GM18868 (cell line): ENCODE data around the gene VSNL1.

Experiments
- ATAC-seq: cut with Tn5 transposase; IDR thresholded peaks from one replicate; pipeline ENCODE4 v1.9.1; 2021; ENCODE audit warnings: mild to moderate bottlenecking, moderate library complexity; ENCODE audit not compliant: unreplicated experiment

The VSNL1 gene

DNA sequence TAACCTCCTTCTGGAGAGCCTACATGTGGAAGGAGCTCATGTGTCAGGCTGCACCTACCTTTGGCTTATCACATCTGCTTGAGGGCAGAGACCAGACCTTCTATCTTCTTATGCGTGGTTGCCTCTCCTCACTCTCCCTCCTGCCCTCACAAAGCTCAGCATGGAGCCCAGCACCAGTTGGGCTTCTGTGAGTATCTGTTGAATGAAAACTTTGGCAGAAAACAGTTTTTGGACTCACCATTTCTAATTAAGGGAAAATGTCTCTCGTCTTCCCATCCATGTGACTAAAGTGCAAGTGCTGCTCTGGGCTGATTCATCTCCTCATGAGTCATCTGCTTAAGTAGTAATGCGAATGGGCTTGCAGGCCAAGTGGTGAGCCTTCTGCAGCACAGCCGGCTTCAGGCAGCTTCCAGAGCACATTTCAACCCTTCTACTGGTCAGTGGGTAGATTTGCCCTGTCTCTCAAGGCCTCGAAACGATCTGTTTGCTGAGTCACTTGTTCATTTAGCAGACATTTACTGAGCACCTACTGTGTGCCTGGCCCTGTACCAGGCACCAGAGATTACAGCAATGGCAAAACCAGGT is 102.6 kb downstream of the VSNL1 start:
- ATAC-seq, result peak; percentile 46

DNA sequence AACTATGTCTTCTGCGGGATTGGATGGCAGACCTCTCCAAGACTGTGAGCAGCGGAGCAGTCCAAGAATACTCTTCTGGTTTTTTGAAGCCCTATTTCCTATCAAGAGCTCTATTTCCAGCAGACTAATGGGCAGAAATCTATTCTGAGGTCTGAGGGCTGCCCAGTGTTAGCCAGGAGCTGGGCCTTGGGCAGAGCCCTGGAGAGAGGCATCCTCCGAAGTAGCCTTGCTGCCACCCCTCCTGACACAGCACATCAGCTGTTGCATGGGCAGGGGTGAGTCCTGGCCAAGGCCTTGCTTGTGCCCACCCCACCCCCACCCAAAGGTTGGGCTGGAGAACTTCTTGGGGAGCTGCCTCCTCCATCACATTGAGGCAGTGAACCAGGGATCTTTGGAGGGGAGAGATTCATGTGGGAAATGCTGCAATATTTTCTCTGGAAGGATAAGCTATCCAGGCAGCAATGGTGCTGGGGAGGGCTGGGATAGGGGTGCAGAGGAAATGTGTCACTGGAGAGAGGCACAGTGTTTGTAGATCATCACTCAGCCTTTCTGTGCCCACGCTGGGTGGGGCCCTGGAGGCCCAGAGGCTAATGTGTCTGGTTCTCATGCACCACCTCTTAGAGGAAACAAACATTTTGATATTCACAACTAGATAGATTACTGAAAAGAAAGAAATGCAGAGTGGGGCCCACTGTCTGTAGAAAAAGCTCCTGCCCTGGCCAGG is 104.7 kb downstream of the VSNL1 start:
- ATAC-seq, result no peak

- ATAC-seq, result peak; percentile 78
These were observed 105.6 kb downstream of the VSNL1 start for GRCh38 chr2:17646081-17646554.

DNA sequence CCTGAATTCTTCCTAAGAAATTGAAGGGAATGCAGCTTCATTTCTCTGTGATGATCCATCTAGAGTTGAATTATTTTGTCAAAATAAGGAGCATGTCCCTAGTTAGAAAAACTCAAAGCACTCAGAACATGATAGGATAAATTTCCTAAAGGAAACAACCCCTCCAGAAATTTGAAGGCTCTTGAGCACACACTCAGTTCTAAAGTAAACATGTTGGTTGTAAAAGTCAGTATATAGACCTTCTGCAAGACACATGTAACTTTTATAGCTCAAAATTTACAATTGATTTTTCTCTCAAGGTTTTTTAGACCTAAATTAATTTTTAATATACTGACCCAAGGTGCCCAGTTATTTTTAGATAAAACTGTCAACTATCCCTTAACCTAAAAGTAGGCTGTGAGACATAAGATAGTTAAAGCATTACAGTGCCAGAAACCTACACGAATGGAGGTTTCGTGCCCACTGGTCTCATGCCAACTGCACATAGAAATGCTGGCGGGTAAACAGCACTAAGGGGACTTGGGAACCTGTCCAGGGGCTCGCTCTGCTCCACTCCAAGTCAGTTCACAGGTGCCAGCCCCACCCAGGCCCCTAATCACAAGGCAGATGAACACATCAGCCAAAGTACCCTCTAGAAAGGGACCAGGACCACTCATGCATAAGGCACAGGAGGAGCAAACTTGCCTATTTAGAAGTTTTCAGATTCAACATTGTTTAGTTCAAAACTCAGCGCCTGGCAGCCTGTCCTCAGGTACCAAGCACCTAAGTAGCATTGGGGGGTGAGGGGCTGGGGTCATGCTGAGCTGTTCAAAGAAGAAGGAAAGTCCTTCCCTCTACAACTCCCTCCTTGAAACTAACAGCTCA is 106.6 kb downstream of the VSNL1 start:
- ATAC-seq, result no peak

DNA sequence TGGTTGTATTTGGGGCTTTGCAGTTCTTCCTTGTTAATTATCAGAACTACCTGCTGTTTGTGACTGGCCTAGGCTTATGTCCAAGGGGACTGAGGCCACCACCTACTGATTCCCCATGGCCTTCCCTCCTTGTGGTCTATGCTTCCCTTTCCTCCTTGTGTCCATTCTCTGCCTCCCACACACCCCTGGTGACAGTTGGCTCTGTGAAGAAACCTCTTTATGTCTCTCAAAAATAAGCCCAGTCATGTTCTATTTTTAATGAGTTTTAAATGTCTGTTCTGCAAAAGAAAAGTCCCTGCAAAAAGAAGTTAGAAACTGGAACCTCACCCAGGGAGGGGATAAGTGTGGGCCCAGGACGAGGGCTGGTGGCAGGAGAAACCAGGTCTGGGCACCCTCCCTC is 108.1 kb downstream of the VSNL1 start:
- no peak for ATAC-seq

- ATAC-seq, result no peak
These were observed 108.5 kb downstream of the VSNL1 start for GRCh38 chr2:17649026-17649425.

DNA sequence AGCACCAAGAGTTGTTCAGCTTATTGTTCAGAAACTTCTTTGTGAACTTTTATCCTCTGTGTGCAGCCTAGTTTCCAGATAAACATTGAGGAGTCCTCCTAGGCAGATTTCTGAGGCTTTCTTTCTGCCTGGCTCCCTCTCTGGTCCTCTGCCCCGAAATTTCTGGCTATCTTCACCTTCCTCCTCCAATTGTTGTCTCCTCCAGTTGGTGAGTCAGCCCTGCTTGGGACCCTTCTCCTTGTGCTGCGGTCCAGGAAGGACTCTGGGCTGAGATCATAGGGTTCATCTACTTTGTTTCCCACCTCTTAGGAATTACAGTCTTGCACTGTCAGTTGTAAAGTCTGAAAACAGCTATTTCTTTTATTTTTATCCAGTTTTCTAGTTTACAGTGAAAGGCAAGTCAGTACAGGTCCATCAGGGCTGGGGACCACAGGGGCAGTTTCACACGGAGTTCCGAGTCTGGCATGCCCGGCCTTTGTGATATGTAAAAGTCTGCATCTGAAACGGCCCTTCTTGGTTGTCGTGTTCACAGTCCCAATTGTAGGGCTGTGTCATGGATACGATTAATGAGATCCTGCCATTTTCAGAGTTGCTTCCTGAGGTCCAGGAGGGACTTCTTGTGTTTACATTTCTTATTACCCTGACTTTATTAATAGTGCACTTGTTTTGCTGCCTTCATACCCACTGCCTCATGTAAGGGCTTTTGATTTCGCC is 112.3 kb downstream of the VSNL1 start:
- no peak for ATAC-seq

- ATAC-seq, result no peak
These were observed 117.3 kb downstream of the VSNL1 start for GRCh38 chr2:17657759-17658158.

- peak; percentile 85 for ATAC-seq
These were observed 117.9 kb downstream of the VSNL1 start for GRCh38 chr2:17658251-17658843.

DNA sequence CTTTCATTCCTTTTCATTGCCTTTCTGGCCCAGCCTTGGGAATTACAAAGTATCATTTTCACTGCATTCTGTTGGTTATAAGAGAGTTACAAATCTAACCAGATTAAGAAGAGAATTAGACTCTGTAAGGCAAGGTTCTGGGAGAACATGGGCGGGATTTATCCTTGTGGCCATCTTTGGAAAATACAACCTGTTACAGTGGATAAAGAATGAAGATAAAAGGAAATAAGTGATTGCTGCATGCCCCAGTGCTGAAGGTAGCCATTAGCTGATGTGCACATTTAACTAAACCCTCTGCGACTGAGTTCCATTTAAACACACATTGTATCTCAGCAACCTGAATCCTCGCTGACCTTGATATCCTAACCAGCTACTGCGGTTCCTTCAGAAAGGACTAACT is 119.7 kb downstream of the VSNL1 start:
- no peak for ATAC-seq

DNA sequence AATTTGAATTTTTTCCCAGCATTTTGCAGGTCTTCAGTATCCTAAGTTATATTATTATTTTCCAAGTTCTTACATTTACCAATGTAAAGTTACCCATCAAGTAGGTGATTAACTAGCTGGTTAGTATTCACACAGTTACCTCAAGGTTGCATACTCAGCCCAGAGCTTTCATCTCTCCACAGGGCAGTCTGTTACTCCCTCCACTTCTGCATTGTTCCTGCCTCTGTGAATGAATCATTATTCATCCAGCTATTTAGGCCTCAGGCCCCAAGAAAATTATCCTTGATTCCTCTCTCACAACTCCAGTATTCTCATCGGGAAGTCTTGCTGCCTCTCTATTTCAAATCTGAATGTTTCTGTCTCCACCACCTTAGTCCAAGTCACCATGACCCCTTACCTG is 121.0 kb downstream of the VSNL1 start:
- no peak for ATAC-seq

DNA sequence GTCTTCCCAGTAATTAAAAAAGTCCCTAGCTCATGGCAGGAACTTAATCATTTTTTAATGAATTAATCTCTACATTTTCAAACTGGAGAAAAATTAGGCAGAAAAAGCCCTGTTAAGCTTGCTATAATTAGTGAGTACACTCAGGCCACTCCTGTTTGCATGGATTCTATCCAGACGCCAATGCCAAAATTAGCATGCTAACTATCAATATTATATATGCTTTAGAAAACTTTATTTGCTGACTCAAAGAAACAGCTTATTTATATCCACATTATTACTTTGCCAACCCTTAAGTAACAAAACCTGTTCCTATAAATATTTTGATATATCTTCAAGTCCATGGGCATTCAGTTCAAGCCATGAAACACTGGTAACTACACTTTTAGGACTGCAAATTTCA is 122.2 kb downstream of the VSNL1 start:
- ATAC-seq, result no peak

- ATAC-seq, result no peak
These were observed 124.0 kb downstream of the VSNL1 start for GRCh38 chr2:17664534-17664933.

DNA sequence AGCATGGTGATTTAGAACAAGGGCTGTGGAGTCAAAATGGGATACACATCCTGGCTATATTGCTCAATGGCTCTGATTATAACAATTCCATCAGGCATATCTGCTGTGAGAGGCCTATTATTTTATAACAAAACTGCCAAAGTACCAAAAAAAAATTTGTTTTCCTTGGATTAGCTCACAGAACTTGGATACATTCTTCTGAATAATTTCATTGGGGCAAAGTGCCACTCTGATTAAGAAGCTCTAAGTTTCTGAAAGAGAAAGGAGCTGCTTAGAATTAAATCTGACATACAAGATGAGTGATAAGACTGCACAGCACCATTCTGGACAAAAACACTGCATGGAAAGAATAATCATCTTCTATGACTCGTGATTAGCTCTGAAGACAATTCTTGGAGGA is 127.4 kb downstream of the VSNL1 start:
- ATAC-seq, result no peak

DNA sequence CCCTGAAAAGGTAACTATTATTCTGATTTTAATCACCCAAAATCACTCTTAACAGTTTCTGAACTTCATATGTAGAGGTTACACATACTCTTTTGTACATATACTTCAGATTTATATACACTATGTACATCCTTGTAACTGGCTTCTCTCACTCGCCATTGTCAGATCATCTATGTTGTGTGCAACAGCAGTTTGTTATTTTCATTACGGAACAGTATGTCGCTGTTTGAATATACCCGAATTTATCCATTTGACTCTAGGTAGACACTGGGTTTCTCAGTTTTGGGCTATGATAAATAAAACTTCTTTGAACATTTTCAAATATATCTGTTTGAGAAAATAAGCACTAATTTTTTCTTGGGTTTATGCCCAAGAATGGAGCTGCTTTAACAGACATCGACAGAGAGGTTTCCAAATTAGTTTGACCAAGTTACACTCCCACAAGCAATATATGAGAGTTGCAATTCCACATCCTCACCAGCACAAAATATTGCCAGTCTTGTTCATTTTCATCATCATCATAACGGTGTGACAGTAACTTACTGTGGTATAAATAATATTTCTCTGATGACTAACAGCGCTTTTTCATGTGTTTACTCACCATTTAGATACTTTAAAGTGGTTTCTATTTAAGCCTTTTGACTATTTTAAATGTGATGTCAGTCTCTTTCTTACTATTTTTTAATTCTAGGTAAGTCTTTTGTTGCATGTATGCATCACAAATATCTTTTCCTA is 132.3 kb downstream of the VSNL1 start:
- peak; percentile 58 for ATAC-seq

DNA sequence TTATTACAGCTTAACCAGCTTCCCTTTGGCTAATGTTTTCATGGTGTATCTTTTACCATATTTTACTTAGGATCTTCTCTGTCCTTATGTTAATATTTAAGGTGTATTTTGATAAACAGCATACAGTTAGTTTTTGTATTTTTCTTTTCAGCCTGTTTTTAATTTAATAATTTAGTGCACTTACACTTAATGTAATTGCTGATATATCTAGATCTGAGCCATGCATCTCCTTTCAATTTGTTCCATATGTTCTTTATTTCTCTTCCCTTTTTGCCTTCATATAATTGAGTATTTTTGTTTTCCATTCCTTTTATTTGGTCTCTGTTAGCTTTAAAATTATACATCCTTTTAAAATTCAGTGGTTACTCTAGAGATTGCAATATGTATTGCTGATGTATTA is 134.3 kb downstream of the VSNL1 start:
- no peak for ATAC-seq

DNA sequence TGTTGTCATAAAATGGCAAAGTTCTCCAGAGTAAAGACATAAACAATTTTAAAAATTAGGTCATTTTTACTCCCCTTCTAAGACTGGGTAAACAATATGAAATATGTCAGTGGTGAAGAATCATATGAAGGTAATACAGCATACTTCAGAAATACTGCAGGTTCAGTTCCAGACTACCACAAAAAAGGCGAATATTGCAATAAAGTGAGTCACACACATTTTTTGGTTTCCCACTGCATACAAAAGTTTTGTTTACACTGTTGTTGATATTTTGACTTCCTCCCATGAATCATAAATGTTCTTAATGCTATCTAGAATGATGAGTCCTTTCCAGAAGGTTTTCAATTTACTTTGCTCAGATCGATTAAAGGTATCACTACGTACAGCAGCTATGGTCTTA is 139.6 kb downstream of the VSNL1 start:
- no peak for ATAC-seq

- no peak for ATAC-seq
These were observed 141.8 kb downstream of the VSNL1 start for GRCh38 chr2:17682098-17682857.

DNA sequence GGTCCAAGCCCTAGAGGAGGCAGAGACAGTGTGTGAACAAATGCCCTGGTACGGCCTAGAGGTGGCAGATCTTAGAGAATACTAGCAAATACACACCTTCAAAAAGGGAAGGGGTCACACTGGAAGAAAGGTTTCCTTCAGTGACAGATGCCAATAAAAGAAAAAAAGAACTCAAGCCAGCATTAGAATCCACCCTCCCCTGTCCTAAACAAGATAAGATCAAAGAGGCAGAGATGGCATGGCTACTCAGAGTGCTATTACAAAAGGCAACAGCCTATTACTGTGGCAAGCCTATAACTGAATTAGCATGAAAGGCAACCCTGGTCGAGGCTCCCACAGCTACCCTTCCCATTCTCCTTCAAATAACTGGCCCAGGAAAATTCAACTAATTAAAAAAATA is 143.5 kb downstream of the VSNL1 start:
- no peak for ATAC-seq
